GM18909 (cell line): ENCODE measurements around the gene PTF1A.

ENCODE experiments used
- ATAC-seq: cut with Tn5 transposase; IDR thresholded peaks from one replicate; pipeline ENCODE4 v1.9.1; 2021; ENCODE audit warnings: mild to moderate bottlenecking; ENCODE audit not compliant: unreplicated experiment, poor library complexity

Gene PTF1A, protein sequence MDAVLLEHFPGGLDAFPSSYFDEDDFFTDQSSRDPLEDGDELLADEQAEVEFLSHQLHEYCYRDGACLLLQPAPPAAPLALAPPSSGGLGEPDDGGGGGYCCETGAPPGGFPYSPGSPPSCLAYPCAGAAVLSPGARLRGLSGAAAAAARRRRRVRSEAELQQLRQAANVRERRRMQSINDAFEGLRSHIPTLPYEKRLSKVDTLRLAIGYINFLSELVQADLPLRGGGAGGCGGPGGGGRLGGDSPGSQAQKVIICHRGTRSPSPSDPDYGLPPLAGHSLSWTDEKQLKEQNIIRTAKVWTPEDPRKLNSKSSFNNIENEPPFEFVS

DNA sequence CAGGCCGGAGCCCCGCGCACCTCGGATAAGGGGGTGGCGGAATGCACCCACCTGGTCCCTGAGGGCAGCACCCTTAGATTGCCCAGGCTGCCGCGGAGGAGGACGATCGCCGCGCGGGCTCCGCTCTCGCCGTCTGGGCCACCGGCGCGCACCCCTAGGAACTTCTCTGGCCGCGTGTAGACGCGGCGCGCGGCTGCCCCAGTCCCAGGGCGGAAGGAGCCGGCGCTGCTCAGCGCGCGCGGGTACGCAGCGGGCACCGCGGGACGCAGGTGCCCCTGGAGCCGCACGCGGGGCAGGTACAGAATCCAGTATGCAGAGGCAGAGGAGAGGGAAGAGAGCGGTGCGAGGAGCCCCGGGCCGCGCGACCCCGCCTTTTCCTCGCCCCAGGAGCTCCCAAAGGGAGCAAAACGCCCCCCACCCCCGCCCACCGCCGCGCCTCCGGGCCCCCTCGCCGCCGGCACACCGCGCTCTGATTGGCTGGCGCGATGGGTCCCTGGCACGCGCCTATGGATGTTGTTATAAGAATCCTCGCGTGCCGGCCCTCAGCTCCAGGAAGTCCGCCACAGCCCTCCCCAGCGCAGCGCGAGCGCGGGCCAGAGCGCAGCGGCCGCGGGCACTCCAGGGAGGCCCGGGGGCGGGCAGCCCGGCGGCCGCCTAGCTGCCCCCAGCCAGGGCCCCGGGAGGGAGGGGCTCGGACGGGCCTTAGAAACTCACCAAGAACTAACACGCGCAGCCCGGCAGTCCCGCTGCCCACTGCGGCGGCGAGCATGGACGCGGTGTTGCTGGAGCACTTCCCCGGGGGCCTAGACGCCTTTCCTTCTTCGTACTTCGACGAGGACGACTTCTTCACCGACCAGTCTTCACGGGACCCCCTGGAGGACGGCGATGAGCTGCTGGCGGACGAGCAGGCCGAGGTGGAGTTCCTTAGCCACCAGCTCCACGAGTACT is at the start of gene PTF1A:
Gene PTF1A, plus strand, starts transcription at position 549 of the 948 bp plus-strand sequence. Its CDS starts 219 bp downstream, at position 768.
- ATAC-seq = no peak

GRCh38 chr10:23146258-23146657 is 45.9 kb upstream of the PTF1A start:
- no peak for ATAC-seq

DNA sequence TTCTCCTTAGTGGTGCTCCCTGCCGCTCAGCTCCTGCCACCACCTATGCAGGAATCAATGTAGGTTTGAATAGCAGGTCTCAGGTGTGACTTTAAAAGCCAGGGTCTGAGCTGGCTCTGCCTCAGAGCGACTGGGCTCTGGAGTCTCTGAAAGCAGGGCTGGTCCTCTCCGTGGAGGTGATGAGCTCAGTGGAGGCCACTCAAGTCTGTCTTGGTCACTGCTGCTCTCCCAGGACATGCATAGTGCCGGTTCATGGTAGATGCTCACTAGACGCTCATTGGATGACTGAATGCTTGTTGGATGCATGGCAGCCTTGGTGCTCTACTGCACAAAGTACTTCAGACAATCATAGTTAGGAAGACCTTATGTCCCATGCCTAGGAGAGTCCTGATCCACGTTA is 45.1 kb upstream of the PTF1A start:
- no peak for ATAC-seq

- ATAC-seq = no peak
These were observed 43.9 kb upstream of the PTF1A start for GRCh38 chr10:23148214-23148613.

DNA sequence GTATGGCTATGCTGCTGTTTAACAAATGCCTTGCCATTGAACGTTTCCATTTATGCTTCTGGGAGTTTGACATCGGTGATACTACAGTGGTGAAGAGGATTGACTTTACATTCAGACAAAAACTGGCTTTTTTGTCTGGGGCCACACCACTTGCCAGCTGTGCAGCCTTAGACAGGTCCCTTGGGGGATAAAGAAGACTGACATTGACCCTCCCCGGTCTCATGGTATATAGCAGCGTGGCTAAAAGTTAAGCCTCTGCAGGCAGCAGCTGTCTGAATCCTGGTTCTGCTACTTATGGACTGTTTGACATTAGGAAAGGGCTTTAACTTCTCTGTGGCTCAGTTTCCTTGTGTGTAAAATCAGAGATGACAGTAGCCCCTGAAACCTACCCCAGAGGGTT is 42.0 kb upstream of the PTF1A start:
- no peak for ATAC-seq

- no peak for ATAC-seq
These were observed 41.5 kb upstream of the PTF1A start for GRCh38 chr10:23150610-23151009.

GRCh38 chr10:23151071-23151470 is 41.0 kb upstream of the PTF1A start:
- ATAC-seq = no peak

DNA sequence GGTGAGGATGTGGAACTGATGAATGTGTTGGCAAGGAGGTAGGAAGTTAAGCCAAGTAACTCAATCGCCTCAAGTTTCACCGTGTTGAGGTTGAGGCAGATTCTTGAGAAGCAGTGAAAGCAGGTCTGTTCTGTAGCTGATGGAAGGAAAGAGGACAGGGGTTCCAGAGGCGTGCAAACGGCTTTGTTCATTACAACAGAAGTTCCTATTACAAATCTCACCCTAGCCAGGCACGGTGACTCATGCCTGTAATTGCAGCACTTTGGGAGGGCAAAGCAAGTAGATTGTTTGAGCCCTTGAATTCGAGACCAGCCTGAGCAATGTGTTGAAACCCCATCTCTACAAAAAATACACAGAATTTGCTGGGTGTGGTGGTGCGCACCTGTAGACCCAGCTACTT is 36.9 kb upstream of the PTF1A start:
- ATAC-seq = no peak

DNA sequence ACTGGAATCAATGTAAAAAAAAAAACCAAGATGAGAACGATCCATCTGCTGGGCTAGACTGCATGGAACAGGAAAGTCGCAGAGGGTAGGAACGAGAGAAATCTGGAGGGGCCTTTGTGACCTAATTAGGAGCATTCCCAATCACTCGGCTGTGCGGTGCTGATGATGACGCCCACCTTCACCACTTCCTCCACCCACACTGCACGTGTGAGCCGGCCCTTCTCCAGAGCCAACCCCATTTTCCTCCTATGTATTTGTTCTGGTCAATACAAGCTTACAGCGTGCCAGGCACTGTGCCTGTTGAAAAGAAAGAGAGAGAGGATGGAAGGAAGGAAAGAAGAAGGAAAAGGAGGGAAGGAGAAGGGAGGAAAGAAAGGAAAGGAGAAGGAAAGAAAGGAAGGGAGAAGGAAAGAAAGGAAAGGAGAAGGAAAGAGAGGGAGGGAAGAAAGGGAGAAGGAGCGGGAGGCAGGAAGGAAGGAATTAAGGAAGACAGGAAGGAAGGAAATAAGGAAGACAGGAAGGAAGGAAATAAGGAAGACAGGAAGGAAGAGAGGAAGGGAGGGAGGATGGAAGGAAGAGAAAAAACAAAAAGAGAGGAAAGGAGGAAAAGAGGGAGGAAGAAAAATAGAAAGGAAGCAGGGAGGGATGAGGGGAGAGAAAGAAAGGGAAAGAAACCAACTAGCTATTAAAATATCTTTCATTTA is 35.5 kb upstream of the PTF1A start:
- no peak for ATAC-seq

DNA sequence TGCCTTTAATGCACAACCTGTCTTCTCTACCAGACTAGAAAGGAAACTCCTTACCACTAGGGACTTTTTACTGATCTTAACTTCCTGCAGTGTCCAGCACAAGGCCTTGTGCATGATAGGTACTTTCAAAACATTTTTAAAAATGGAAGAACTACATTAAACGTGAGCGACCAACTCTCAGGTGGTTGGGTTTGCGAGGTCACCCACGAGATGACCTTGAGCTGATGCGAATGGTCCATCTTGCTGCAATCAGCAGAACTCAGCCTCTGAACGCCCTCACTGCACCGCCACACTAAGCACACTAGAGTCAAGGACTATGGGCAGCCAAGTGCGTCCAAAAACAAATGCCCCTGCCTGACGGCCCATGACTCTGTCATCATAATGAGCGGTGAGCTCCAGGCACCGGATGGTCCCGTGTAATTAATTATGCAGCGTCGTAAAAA is 34.9 kb upstream of the PTF1A start:
- peak; percentile 57 for ATAC-seq

DNA sequence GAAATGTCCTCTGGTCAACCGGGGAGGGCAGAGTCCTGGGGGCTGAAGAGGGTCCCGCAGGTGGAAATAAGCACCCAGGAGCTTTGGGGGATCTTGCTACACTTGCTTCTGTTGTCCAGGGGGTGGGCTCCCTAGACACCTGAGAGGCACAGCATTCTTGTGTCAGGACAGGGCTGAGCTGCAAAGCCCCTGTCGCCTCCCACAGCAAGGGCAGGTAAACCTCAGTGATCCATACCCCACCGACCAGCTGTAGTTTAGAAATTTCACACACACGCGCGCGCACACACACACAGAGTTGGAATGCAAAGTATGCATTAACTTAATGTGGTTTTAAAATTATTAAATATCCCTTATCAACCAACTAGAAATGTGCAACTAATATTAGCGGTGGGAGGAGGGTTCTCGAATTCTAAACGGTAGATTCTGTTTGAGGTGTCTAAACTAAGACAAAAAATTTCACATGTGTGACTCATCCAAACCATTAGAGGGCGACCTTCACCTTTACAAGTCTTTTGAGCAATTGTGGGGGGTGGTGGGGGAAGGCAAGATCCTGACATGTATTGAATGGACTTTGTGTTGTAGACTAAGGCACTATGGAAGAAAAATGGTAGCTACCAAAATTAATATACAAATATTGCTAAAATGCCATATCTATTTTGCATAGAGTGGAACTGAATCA is 34.3 kb upstream of the PTF1A start:
- ATAC-seq = peak; percentile 72

GRCh38 chr10:23158370-23158769 is 33.7 kb upstream of the PTF1A start:
- ATAC-seq = peak; percentile 70

GRCh38 chr10:23171232-23171876 is 20.8 kb upstream of the PTF1A start:
- ATAC-seq = no peak

- ATAC-seq = no peak
These were observed 19.5 kb upstream of the PTF1A start for GRCh38 chr10:23172429-23173213.

DNA sequence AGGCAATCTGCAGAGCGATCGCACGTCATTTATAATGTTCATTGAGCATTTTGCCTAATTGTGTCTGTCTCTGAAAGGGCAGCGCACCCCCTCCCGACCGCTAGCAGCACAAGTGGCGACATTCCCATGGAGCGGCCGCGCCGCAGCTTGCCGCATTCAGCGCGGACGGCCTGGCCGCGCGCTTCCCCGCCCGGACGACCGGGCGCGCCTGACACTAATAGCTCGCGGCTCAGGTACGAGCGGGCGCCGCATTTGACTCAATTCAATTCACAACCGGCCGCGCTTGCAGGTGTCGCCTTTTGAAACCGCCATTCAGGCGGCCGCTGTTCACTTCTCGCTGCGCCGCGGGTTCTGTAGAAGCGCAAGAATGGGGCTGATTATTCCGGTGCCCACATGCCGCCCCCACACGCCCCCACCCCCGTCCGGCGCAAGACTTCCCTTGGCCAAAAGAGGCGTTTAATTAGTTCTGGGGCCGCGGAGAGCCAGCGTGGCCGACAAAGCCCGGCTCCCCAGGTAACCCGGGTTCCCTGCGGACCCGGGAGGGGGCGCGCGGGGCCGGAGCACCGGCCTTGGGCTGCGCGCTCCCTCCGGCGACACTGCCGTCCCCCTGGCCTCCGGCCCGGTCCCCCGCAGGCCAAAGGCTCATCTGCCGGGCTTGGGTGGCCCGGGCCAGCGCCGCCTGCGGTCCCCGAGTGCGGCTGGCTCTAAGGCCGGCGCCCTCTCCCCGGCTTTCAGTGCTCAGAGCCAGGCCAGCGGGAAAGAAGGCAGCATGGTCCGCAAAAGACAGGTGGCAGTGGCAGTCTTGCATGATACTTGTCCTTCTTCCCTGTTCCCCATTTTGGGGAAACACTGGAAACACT is 18.7 kb upstream of the PTF1A start:
- ATAC-seq = no peak

GRCh38 chr10:23174074-23174976 is 17.8 kb upstream of the PTF1A start:
- no peak for ATAC-seq

DNA sequence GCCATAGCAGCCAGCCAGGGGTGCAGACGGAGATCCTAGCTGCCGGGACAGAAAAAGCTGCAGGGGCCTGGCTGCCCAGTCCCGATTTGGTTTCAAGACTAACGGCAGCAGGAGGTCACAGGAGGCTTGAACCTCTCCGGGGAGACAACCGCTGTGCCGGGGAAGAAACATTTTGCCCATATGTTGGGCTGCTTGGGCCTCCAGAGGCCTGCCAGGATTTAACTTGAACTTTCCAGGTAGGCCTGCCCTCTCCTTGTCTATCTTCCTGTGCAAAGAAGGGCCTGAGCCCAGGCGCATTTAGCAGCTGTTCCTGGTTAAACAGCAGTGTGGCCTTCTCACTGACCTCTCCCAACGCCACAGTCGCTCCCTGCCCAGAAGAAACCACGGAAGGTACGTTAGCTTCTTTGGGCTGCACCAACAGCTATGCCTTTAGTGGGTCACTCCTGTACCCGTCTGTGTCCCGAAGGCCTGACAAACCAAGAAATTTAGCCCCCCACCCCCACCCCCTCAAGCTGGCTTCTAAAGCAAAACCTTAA is 17.1 kb upstream of the PTF1A start:
- ATAC-seq = no peak
